ENCODE results near the gene CDH4.

Gene CDH4

DNA sequence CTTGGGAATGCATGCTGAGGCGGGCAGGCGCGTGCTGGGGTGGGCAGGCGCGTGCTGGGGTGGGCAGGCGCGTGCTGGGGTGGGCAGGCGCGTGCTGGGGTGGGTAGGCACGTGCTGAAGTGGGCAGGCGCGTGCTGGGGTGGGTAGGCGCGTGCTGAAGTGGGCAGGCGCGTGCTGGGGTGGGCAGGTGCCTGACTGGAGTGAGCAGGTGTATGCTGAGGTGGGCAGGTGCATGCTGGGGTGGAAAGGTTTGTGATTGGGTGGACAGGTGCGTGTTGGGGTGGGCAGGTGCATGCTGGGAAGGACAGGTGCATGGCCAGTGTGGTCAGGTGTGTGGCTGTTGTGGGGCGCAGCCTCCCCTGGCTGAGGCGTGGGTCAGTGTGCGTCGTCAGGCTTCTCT lies 404.1 kb downstream of the CDH4 start:
- DNase-seq (ENCODE audit: low spot score): no peak
- in situ Hi-C loops (cut with MboI; ENCODE audit: low sequenced_read_pairs, unreplicated experiment): no loop called here
- TF ChIP-seq, protein P1, sequence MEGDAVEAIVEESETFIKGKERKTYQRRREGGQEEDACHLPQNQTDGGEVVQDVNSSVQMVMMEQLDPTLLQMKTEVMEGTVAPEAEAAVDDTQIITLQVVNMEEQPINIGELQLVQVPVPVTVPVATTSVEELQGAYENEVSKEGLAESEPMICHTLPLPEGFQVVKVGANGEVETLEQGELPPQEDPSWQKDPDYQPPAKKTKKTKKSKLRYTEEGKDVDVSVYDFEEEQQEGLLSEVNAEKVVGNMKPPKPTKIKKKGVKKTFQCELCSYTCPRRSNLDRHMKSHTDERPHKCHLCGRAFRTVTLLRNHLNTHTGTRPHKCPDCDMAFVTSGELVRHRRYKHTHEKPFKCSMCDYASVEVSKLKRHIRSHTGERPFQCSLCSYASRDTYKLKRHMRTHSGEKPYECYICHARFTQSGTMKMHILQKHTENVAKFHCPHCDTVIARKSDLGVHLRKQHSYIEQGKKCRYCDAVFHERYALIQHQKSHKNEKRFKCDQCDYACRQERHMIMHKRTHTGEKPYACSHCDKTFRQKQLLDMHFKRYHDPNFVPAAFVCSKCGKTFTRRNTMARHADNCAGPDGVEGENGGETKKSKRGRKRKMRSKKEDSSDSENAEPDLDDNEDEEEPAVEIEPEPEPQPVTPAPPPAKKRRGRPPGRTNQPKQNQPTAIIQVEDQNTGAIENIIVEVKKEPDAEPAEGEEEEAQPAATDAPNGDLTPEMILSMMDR (IDR thresholded peaks at IDR 0.05; ENCODE audit: borderline replicate concordance, control extremely low read depth, extremely low read depth, insufficient read depth, missing control alignments): no peak

DNA sequence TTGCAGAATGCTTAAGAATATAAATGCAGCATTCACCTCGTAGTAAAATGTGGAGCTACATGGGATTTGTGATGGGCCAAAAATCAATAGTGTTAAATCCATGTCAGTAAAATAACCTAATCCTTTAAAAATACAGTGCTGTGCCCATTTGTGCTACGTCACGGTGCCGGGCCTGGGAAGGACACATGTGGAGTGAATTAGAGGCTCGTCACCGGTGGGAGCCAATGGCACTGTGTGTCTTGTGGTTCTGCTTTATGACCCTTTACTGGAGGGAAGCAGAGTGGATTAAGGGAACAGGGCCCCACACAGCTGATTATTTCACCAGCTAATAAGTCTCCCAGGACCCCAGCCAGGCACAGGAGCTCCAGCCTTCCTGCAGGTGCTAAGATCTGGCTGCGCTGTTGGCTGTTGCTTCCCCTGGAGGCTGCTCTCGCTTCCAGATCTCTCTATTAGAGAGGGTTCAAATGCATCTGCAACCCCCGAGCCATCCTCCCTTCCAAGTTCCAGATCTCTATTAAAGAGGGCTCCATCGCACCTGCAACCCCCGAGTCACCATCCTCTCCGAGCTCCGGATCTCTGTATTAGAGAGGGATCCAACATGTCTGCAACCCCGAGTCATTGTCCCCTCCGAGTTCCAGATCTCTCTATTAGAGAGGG lies 405.8 kb downstream of the CDH4 start:
- in situ Hi-C loops (cut with MboI; ENCODE audit: low sequenced_read_pairs, unreplicated experiment): no loop called here
- TF ChIP-seq, protein P1 (IDR thresholded peaks at IDR 0.05; ENCODE audit: borderline replicate concordance, control extremely low read depth, extremely low read depth, insufficient read depth, missing control alignments): no peak
- DNase-seq (ENCODE audit: low spot score): no peak

DNA sequence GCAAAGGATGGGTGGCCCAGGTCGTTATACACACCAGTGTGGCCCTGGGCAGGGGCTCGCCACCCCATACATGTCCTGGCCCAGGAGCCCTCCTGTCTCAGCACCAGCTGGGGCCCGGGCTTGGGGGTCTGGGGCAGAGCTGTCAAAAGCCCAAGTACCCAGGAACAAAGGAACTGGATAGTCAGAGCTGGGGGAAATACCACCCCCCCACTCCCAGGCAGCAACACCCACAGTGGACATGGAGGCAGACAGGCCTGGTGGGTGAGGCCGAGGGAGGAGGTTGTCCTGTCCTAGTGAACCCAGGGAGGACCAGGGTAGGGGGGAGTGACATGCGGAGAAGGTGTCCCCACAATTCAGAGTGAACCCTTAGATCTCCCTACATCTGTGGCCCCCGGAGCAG lies 406.5 kb downstream of the CDH4 start:
- DNase-seq (ENCODE audit: low spot score): no peak
- TF ChIP-seq, protein P1 (IDR thresholded peaks at IDR 0.05; ENCODE audit: borderline replicate concordance, control extremely low read depth, extremely low read depth, insufficient read depth, missing control alignments): no peak
- in situ Hi-C loops (cut with MboI; ENCODE audit: low sequenced_read_pairs, unreplicated experiment): no loop called here

DNA sequence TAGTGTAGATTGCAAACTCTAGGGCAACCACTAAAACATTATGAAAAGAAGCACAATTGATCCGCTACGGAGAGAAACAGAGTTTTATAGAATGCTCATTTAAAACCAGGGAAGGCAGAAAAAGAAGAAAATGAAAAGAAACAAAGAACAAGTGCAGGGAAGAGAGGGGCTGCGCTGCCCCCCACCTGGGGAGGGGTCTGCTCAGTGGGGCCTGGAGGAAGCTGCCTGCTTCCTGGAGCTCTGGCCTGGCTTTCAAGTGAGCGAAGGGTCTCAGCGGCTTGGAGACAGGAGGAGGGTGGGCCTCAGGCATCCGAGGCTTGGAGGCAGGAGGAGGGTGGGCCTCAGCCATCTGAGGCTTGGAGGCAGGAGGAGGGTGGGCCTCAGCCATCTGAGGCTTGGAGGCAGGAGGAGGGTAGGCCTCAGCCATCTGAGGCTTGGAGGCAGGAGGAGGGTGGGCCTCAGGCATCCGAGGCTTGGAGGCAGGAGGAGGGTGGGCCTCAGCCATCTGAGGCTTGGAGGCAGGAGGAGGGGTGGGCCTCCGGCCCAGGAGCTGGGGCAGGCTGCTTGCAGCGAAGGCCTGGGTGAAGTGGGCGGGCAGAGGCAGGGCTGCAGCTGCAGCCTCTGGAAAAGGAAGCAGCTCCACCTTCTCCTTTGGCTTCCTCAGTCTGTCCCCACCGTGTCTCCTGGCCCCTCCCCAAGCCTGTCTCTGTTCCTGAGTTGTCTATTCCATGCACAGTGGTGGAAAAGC lies 407.4 kb downstream of the CDH4 start:
- TF ChIP-seq, protein P1 (IDR thresholded peaks at IDR 0.05; ENCODE audit: borderline replicate concordance, control extremely low read depth, extremely low read depth, insufficient read depth, missing control alignments): no peak
- in situ Hi-C loops (cut with MboI; ENCODE audit: low sequenced_read_pairs, unreplicated experiment): no loop called here
- DNase-seq (ENCODE audit: low spot score): no peak

DNA sequence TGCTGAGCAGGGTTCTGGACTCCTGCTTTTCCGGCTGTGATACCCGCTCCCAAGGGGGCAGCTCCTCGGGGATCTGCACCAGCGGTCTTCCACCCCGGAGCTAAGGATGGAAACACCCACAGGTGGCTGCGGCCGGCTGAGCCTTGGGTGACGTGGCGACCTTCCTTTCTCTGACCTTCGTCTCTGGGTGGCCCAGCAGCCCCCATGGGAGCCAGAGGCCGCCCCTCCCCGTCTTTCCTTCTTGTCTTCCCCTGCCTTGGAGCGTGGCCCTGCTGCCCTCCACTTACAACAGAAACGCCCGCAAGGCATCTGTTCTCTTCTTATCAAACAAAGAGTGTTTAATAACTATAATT lies 407.9 kb downstream of the CDH4 start:
- no peak for DNase-seq (ENCODE audit: low spot score)
- TF ChIP-seq, protein P1 (IDR thresholded peaks at IDR 0.05; ENCODE audit: borderline replicate concordance, control extremely low read depth, extremely low read depth, insufficient read depth, missing control alignments): no peak
- in situ Hi-C loops (cut with MboI; ENCODE audit: low sequenced_read_pairs, unreplicated experiment): no loop called here

DNA sequence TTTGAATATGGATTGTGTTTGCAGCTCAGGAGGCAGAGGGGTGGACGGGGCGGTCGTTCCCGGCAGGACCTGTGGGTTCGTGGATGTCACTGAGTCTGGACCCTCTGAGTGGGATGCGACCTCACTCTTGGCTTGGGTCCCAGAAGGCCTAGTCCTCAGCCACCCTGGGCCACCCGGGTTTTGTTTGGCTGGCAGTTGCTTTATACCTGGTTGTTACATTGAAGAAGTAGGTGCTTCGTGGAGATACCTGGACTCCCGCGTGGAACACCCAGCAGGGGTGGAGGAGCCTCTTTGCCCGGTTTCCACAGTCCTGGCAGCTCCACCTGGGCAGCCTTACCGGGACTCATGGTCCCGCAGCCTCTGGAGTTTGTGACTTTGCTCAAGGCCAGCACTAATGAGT lies 408.5 kb downstream of the CDH4 start:
- in situ Hi-C loops (cut with MboI; ENCODE audit: low sequenced_read_pairs, unreplicated experiment): no loop called here
- TF ChIP-seq, protein P1 (IDR thresholded peaks at IDR 0.05; ENCODE audit: borderline replicate concordance, control extremely low read depth, extremely low read depth, insufficient read depth, missing control alignments): no peak
- no peak for DNase-seq (ENCODE audit: low spot score)
